ENCODE results near the gene POC1A. TPM values are rescaled to one million over a fixed set of nuclear protein-coding genes. Genes with fewer than 3 reads are reported as not detected.

The POC1A gene
- total and polyA plus RNA-seq, 2 of the 8 experiments (the other 6 are each of a cell fraction or from before 2014, with no cell fraction given) = 35.7 to 39.2 TPM

- Histone ChIP-seq H3K4me2 (ENCODE audit: insufficient read depth in 1 of 2, low read depth in 2 of 2, low read length in 2 of 2) (no peak overlapping the region), H4K8ac (ENCODE audit: extremely low read depth, insufficient read depth, low read length) (no peak overlapping the region; the same call in 1 of the 2 replicates), H3K36me3 (ENCODE audit: control insufficient read depth in 2 of 4, insufficient read depth in 4 of 4, low read length in 3 of 4) (peaks cover 0 to 12% (median 3%) of the 10 kb centered on the region in 4 experiments; a peak in 5 of 8 replicates), H3K23me2 (ENCODE audit: low read depth, low read length) (no peaks in the 10 kb centered on the region), H3K4me1 (replicated peaks in 1 of 4; ENCODE audit: control insufficient read depth in 3 of 4, insufficient read depth in 4 of 4, low read length in 3 of 4) (no peaks in the 10 kb centered on the region; a peak in 2 of 7 replicates), H3K9ac (replicated peaks in 1 of 4; ENCODE audit: extremely low read depth in 1 of 4, low read depth in 3 of 4, low read length in 3 of 4) (no peak overlapping the region), H3K27me3 (replicated peaks in 1 of 4; ENCODE audit: control insufficient read depth in 3 of 4, extremely low read depth in 1 of 4, insufficient read depth in 3 of 4, low read length in 3 of 4) (no peaks in the 10 kb centered on the region; a peak in 1 of 7 replicates), H4K5ac (ENCODE audit: insufficient read length, low read depth, low read length) (no peak overlapping the region), H3K56ac (replicated peaks; ENCODE audit: insufficient read length, low read depth, low read length) (no peak overlapping the region), H2BK12ac (ENCODE audit: low read depth, low read length) (no peak overlapping the region), H2AFZ (ENCODE audit: low read length) (no peak overlapping the region), H3K79me2 (ENCODE audit: control insufficient read depth in 1 of 2, insufficient read depth in 2 of 2, low read length in 2 of 2) (no peaks in the 10 kb centered on the region), H4K20me1 (replicated peaks in 1 of 2; ENCODE audit: control insufficient read depth in 1 of 2, insufficient read depth in 2 of 2, low read length in 2 of 2) (peaks cover 0 to 3% of the 10 kb centered on the region in 2 experiments), H3K27ac (ENCODE audit: low read depth, low read length) (no peak overlapping the region), H2BK15ac (ENCODE audit: low read length) (no peak overlapping the region), H3K23ac (ENCODE audit: insufficient read length) (no peak overlapping the region), H3K79me1 (ENCODE audit: low read depth, low read length) (no peaks in the 10 kb centered on the region; the same call in 1 of the 2 replicates), H3K14ac (ENCODE audit: insufficient read length) (no peak overlapping the region), H2BK5ac (ENCODE audit: low read depth, low read length) (no peak overlapping the region), H3K4me3 (ENCODE audit: extremely low read depth in 1 of 4, insufficient read depth in 2 of 4, low read depth in 3 of 4, low read length in 4 of 4) (no peak overlapping the region), H2AK5ac (ENCODE audit: low read depth, low read length) (no peak overlapping the region), H3K9me3 (ENCODE audit: insufficient read depth in 2 of 2, low read depth in 1 of 2, low read length in 1 of 2) (no peaks in the 10 kb centered on the region), H3K4ac (replicated peaks; ENCODE audit: insufficient read length, low read depth, low read length) (no peak overlapping the region), H2BK120ac (replicated peaks; ENCODE audit: low read depth, low read length) (no peak overlapping the region), H4K91ac (replicated peaks; ENCODE audit: insufficient read length, low read length) (no peak overlapping the region), H3K18ac (ENCODE audit: extremely low read depth, low read length) (no peak overlapping the region), H2BK20ac (ENCODE audit: low read length) (no peak overlapping the region)
- ChIA-PET CTCF (ENCODE audit: partially characterized antibody) (interaction anchor here (1.4 to 2.6 kb wide), 3 partner anchors 14 to 56 kb away, joined by 5 to 15 read pairs (median 6); partner anchors contain the start of gene DUSP7), POLR2A (ENCODE audit: partially characterized antibody) (interaction anchor here (1.3 to 2.1 kb wide), 2 partner anchors 9 to 13 kb away, joined by 3 to 7 read pairs; no protein-coding TSS in a partner anchor)
- FAIRE-seq = no peak
- 90% methylated on average over 22 of the region's 22 CpGs; no CpG with 5 or more reads in 1 of the 2 experiments for WGBS, 2 experiments (ENCODE audit: extremely low coverage in 1 of 2, insufficient coverage in 1 of 2, insufficient read length in 1 of 2, insufficient replicate concordance in 2 of 2, low coverage in 1 of 2, low lambda C conversion rate in 2 of 2, missing lambda C conversion rate in 1 of 2)
- no peak for DNase-seq (ENCODE audit: low read depth in 1 of 2, low spot score in 2 of 2)
- TF ChIP-seq JUND (IDR thresholded peaks at IDR 0.05; ENCODE audit: low read length) (no peak), TAF7 (optimal IDR thresholded peaks at IDR 0.05; ENCODE audit: borderline replicate concordance, low read depth, low read length) (no peak)
These were observed 83.2 kb downstream of the POC1A start for GRCh38 chr3:52070724-52071621.

Measured in H1 (cell line).